ENCODE data around the gene UBR4.
A peak's percentile ranks its signal among the peaks of the same experiment; 100 is the strongest.

Gene UBR4

GRCh38 chr1:19121192-19121591 is 88.9 kb downstream of the UBR4 start:
- no peak overlapping the region for H3K4me3 ChIP-seq (replicated peaks in 1 of 2; ENCODE audit: low read depth in 2 of 2, low read length in 2 of 2)
- TF ChIP-seq, protein P1, sequence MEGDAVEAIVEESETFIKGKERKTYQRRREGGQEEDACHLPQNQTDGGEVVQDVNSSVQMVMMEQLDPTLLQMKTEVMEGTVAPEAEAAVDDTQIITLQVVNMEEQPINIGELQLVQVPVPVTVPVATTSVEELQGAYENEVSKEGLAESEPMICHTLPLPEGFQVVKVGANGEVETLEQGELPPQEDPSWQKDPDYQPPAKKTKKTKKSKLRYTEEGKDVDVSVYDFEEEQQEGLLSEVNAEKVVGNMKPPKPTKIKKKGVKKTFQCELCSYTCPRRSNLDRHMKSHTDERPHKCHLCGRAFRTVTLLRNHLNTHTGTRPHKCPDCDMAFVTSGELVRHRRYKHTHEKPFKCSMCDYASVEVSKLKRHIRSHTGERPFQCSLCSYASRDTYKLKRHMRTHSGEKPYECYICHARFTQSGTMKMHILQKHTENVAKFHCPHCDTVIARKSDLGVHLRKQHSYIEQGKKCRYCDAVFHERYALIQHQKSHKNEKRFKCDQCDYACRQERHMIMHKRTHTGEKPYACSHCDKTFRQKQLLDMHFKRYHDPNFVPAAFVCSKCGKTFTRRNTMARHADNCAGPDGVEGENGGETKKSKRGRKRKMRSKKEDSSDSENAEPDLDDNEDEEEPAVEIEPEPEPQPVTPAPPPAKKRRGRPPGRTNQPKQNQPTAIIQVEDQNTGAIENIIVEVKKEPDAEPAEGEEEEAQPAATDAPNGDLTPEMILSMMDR (IDR thresholded peaks at IDR 0.05; ENCODE audit: low read depth, low read length): no peak
- DNase-seq (ENCODE audit: low read depth in 2 of 2): no peak

GRCh38 chr1:19120070-19120469 is 90.0 kb downstream of the UBR4 start:
- H3K4me3 ChIP-seq (replicated peaks in 1 of 2; ENCODE audit: low read depth in 2 of 2, low read length in 2 of 2): no peak overlapping the region
- DNase-seq (ENCODE audit: low read depth in 2 of 2): no peak
- TF ChIP-seq, protein P1 (IDR thresholded peaks at IDR 0.05; ENCODE audit: low read depth, low read length): no peak

DNA sequence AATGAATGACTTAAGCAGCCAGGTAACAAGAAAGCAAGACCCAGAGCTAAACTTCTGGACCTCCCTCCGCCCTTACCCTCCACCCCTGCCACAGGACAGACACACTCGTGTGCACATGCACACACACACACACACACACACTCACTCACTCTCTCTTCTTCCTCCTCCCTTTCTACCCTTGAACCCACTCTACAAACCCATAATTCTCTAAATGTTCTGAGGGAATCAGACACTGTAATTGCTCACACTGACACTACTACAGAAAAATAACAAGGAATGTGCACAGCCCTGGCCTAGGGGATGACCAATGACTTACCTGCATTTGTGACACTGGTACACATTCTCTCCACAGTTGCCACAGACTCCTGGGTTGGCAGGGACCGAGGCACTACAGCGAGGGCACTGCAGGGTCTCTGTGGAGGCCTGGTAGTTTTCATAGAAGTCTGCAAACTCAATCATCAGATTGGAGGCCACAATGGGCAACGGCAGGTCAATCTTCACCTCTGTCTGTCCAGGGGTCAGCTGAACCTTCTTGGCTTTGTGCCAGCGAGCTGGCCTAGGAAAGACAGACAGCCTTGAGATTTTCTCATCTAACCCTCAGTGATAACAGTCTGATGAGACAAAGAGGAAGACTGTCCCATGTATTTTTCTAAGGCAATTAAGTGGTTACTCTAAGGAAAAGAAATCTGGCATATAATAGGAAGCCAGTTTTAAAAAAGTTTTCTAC is 94.8 kb downstream of the UBR4 start:
- TF ChIP-seq, protein P1 (IDR thresholded peaks at IDR 0.05; ENCODE audit: low read depth, low read length): no peak
- H3K4me3 ChIP-seq (replicated peaks in 1 of 2; ENCODE audit: low read depth in 2 of 2, low read length in 2 of 2): no peak overlapping the region
- no peak for DNase-seq (ENCODE audit: low read depth in 2 of 2)

GRCh38 chr1:19113697-19114092 is 96.4 kb downstream of the UBR4 start:
- DNase-seq (ENCODE audit: low read depth in 2 of 2): peak; percentile 44 to 51
- TF ChIP-seq, protein P1 (IDR thresholded peaks at IDR 0.05; ENCODE audit: low read depth, low read length): peak; percentile 54
- H3K4me3 ChIP-seq (replicated peaks in 1 of 2; ENCODE audit: low read depth in 2 of 2, low read length in 2 of 2): no peak overlapping the region

GRCh38 chr1:19112891-19113696 is 97.0 kb downstream of the UBR4 start:
- no peak overlapping the region for H3K4me3 ChIP-seq (replicated peaks in 1 of 2; ENCODE audit: low read depth in 2 of 2, low read length in 2 of 2)
- DNase-seq (ENCODE audit: low read depth in 2 of 2): no peak
- TF ChIP-seq, protein P1 (IDR thresholded peaks at IDR 0.05; ENCODE audit: low read depth, low read length): no peak

DNA sequence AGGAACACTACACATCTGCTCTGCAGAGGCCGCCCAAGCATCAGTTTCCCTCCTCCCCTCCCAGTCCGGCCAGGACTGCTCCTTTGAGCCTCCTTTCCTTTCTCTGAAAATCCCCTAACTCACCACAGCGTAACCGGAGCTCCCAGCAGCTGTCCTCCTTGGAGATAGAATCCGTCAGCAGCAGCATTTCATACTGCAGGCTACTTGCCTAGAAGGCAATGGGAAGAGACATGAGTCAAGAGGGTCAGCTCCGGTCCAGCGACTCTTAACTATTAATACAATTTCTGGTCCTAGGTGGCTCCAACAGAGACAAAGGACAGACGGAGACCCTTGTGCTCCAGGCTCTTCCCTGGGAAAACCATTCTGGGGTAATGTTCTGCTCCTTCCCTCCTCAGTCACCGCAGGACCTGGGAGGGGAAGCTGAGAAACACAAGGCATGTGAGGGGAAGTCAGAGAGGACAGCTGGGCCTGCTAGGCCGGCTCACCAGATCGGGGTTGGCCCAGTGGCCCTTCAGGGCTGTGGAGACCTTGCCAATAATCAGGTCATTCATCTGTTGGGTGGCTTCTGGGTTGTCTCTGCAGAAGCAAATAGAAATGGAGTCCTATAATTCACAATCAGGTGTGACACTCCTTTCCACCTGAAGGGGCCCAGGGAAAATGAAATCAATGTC is 99.7 kb downstream of the UBR4 start:
- no peak overlapping the region for H3K4me3 ChIP-seq (replicated peaks in 1 of 2; ENCODE audit: low read depth in 2 of 2, low read length in 2 of 2)
- TF ChIP-seq, protein P1 (IDR thresholded peaks at IDR 0.05; ENCODE audit: low read depth, low read length): no peak
- DNase-seq (ENCODE audit: low read depth in 2 of 2): no peak

Data from cardiac fibroblast (primary cell).